ENCODE measurements around the gene SIX2.

DNA sequence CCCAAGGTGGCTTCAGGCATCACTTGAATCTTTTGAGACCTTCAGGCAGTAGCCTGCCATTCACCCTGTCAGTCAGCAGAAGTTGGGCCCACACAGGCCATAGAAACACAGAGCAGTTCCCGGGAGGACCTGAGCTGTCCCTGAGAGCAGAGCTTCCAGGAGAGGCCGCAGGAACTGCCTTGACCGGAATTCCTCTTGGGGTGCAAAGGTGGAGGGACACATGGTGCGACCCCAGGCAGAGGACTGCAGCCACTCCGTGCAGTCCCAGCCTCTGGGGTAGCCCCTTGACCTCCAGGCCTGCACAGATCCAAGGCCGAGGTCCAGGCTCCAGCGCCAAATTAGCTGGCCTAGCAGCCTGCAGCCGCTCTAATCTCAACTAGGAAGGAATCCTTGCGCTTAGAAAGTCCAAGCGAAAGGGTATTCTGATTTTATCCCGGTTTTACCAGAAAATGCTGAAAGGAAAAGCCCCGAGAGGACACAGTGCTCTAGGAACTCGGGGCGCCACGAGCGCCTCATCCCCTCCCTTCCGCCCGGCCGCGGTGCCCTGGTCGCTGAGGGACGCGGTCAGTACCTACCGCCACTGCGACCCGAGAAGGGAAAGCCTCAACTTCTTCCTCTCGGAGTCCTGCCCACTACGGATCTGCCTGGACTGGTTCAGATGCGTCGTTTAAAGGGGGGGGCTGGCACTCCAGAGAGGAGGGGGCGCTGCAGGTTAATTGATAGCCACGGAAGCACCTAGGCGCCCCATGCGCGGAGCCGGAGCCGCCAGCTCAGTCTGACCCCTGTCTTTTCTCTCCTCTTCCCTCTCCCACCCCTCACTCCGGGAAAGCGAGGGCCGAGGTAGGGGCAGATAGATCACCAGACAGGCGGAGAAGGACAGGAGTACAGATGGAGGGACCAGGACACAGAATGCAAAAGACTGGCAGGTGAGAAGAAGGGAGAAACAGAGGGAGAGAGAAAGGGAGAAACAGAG, 5.4 kb downstream of the SIX2 start:
- TF ChIP-seq POLR2A (IDR thresholded peaks at IDR 0.05) (no peak), POLR2AphosphoS5 (IDR thresholded peaks at IDR 0.05) (no peak)
- TF ChIP-seq, protein P1, sequence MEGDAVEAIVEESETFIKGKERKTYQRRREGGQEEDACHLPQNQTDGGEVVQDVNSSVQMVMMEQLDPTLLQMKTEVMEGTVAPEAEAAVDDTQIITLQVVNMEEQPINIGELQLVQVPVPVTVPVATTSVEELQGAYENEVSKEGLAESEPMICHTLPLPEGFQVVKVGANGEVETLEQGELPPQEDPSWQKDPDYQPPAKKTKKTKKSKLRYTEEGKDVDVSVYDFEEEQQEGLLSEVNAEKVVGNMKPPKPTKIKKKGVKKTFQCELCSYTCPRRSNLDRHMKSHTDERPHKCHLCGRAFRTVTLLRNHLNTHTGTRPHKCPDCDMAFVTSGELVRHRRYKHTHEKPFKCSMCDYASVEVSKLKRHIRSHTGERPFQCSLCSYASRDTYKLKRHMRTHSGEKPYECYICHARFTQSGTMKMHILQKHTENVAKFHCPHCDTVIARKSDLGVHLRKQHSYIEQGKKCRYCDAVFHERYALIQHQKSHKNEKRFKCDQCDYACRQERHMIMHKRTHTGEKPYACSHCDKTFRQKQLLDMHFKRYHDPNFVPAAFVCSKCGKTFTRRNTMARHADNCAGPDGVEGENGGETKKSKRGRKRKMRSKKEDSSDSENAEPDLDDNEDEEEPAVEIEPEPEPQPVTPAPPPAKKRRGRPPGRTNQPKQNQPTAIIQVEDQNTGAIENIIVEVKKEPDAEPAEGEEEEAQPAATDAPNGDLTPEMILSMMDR (IDR thresholded peaks at IDR 0.05), result no peak
